Uterus (tissue), 4 donors: ENCODE results near the gene RAB44. TPM values are rescaled to one million over a fixed set of nuclear protein-coding genes. Genes with fewer than 3 reads are reported as not detected.

Source experiments
- DNase-seq, 2 donors: peaks; one replicate each; pipeline ENCODE4 v3.0.0-alpha.2; 2019 to 2020
- H3K27ac ChIP-seq, 2 donors: fragments of 200-600 bp; sonication (generic); 1 replicate in 1 of 2; 2 replicates in 1 of 2; pipeline ENCODE4 v1.5.1; 2016 to 2018
- H3K27me3 ChIP-seq, 2 donors: fragments of 200-600 bp; sonication (generic); one replicate each; pipeline ENCODE4 v1.5.1; 2018 to 2019; ENCODE audit warnings: control low read depth in 1 of 2
- H3K36me3 ChIP-seq, 2 donors: fragments of 200-600 bp; sonication (generic); one replicate each; pipeline ENCODE4 v1.5.1; 2019; ENCODE audit warnings: control low read depth in 1 of 2
- H3K4me1 ChIP-seq, 2 donors: fragments of 200-600 bp; sonication (generic); one replicate each; pipeline ENCODE4 v1.5.1; 2018 to 2019; ENCODE audit warnings: control low read depth in 1 of 2
- H3K4me3 ChIP-seq, 2 donors: fragments of 200-600 bp; sonication (generic); 1 replicate in 1 of 2; 2 replicates in 1 of 2; pipeline ENCODE4 v1.5.1; 2018 to 2019; ENCODE audit warnings: mild to moderate bottlenecking in 1 of 2
- H3K9me3 ChIP-seq, 2 donors: fragments of 200-600 bp; sonication (generic); one replicate each; pipeline ENCODE4 v1.5.1; 2019; ENCODE audit warnings: control low read depth in 1 of 2
- POLR2A ChIP-seq, 2 donors: fragments of 450-650 bp; IDR thresholded peaks; one replicate each; pipeline ENCODE4 v1.6.1; 2016; ENCODE audit warnings: antibody characterized with exemption in 2 of 2, mild to moderate bottlenecking in 1 of 2, moderate library complexity in 1 of 2
- intact Hi-C: fragments of 100-400 bp; cut with DNase I; formaldehyde crosslinking; loops from one replicate; pipeline ENCODE4 v1.15.1; 2023; ENCODE audit warnings: low total_unique reads
- total RNA-seq, 4 donors: library from RNA; depleted of rRNA in 3 of 4; stranded (reverse); fragments of >200 nt in 3 of 4; gene quantifications; one replicate each; pipeline versions ENCODE4 v1.1.0 to v1.2.4, GENCODE V29; 2014 to 2023
- TF ChIP-seq, protein P1 (sequence below), 4 experiments: fragments of 200-600 bp in 2 of 4; fragments of 450-650 bp in 2 of 4; sonication (generic) in 2 of 4; IDR thresholded peaks; one replicate each; pipeline ENCODE4 v1.5.1; 2016 to 2019; ENCODE audit warnings: antibody characterized with exemption in 4 of 4, mild to moderate bottlenecking in 2 of 4, moderate library complexity in 1 of 4
- donor health status: DM: yes; HTN: yes; CAD: no.

RAB44 gene
- total RNA-seq, 4 donors from 2014 or later, result 0.37 TPM; not detected in 3

- intact Hi-C loops, result no loop called here
- Histone ChIP-seq H3K36me3 (no peaks in the 10 kb centered on the region), H3K4me1 (no peaks in the 10 kb centered on the region), H3K27me3 (no peaks in the 10 kb centered on the region), H3K27ac (no peak overlapping the region), H3K4me3 (no peak overlapping the region), H3K9me3 (no peaks in the 10 kb centered on the region)
- no peak for DNase-seq
- no peak for TF ChIP-seq POLR2A (IDR thresholded peaks at IDR 0.05)
- TF ChIP-seq, protein P1, sequence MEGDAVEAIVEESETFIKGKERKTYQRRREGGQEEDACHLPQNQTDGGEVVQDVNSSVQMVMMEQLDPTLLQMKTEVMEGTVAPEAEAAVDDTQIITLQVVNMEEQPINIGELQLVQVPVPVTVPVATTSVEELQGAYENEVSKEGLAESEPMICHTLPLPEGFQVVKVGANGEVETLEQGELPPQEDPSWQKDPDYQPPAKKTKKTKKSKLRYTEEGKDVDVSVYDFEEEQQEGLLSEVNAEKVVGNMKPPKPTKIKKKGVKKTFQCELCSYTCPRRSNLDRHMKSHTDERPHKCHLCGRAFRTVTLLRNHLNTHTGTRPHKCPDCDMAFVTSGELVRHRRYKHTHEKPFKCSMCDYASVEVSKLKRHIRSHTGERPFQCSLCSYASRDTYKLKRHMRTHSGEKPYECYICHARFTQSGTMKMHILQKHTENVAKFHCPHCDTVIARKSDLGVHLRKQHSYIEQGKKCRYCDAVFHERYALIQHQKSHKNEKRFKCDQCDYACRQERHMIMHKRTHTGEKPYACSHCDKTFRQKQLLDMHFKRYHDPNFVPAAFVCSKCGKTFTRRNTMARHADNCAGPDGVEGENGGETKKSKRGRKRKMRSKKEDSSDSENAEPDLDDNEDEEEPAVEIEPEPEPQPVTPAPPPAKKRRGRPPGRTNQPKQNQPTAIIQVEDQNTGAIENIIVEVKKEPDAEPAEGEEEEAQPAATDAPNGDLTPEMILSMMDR (IDR thresholded peaks at IDR 0.05), result no peak
These were observed 4.5 kb upstream of the RAB44 start for GRCh38 chr6:36692861-36693702.

DNA sequence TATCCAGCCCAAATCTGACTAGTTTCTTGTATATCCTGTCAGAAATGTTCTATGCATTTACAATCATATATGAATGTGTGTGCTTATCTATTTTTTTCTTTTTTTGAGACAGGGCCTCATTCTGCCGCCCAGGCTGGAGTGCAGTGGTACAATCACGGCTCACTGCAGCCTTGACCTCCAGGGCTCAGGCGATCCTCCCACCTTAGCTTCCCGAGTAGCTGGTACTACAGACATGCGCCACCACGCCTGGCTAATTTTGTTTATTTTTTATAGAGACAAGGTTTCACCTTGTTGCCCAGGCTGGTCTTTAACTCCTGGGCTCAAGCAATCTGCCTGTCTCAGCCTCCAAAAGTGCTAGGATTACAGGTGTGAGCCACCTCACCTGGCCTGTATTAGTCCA is 3.0 kb upstream of the RAB44 start:
- Histone ChIP-seq H3K27me3 (no peaks in the 10 kb centered on the region), H3K4me1 (no peaks in the 10 kb centered on the region), H3K36me3 (no peaks in the 10 kb centered on the region), H3K27ac (no peak overlapping the region), H3K4me3 (no peak overlapping the region), H3K9me3 (no peaks in the 10 kb centered on the region)
- DNase-seq, result no peak
- intact Hi-C loops, result no loop called here
- TF ChIP-seq, protein P1 (IDR thresholded peaks at IDR 0.05), result no peak
- no peak for TF ChIP-seq POLR2A (IDR thresholded peaks at IDR 0.05)

- no peak overlapping the region for H3K4me3 ChIP-seq
- H3K36me3 ChIP-seq, result no peaks in the 10 kb centered on the region
- H3K4me1 ChIP-seq, result no peaks in the 10 kb centered on the region
- TF ChIP-seq, protein P1 (IDR thresholded peaks at IDR 0.05), result no peak
- TF ChIP-seq POLR2A (IDR thresholded peaks at IDR 0.05), result no peak
- no peak for DNase-seq
- H3K27ac ChIP-seq, result no peak overlapping the region
- no peaks in the 10 kb centered on the region for H3K9me3 ChIP-seq
- H3K27me3 ChIP-seq, result no peaks in the 10 kb centered on the region
- intact Hi-C loops, result no loop called here
These were observed 2.2 kb upstream of the RAB44 start for GRCh38 chr6:36695414-36695813.

DNA sequence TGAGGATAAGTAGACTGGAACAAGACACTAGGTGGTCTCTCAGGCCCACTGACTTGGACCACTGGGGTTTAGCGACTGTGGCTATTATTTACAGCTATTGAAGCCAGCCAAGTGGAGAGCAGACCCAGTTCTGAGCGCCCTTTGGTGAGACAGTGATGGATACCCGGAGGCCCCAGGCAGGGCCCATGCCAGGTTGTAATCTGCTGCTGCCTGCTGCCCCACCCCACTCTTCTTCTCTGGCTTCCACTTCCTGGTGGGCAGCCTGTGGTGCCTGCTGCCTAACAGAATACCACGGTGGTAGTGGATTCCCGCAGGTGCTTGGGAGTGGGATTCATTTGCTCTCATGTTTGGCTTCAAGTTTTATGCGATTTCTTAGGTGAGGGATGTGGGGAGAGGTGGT is 570 bp downstream of the RAB44 start:
- no peak for TF ChIP-seq POLR2A (IDR thresholded peaks at IDR 0.05)
- TF ChIP-seq, protein P1 (IDR thresholded peaks at IDR 0.05), result no peak
- Histone ChIP-seq H3K27me3 (no peaks in the 10 kb centered on the region), H3K4me3 (no peak overlapping the region), H3K4me1 (no peaks in the 10 kb centered on the region), H3K9me3 (no peaks in the 10 kb centered on the region), H3K27ac (no peak overlapping the region), H3K36me3 (no peaks in the 10 kb centered on the region)
- DNase-seq, result no peak
- intact Hi-C loops, result no loop called here

- DNase-seq, result no peak
- intact Hi-C loops, result no loop called here
These were observed 1.2 kb downstream of the RAB44 start for GRCh38 chr6:36698871-36699271.

More at GRCh38 chr6:36698871-36699271, 1.2 kb downstream of the RAB44 start:
- Histone ChIP-seq H3K27me3 (no peaks in the 10 kb centered on the region), H3K4me3 (no peak overlapping the region), H3K36me3 (no peaks in the 10 kb centered on the region), H3K9me3 (no peaks in the 10 kb centered on the region), H3K4me1 (no peaks in the 10 kb centered on the region), H3K27ac (no peak overlapping the region)
- no peak for TF ChIP-seq POLR2A (IDR thresholded peaks at IDR 0.05)
- TF ChIP-seq, protein P1 (IDR thresholded peaks at IDR 0.05), result no peak
